Dermis blood vessel endothelial cell (primary cell): Measurements from ENCODE around the gene APOM. TPM values are rescaled to one million over a fixed set of nuclear protein-coding genes. Genes with fewer than 3 reads are reported as not detected.

Experiments used
- DNase-seq: peaks from one replicate; pipeline ENCODE4 v3.0.0; 2010
- total RNA-seq: library from RNA; depleted of rRNA; stranded (reverse); fragments of >200 nt; gene quantifications from 2 replicates; pipeline ENCODE4 v1.2.3, GENCODE V29; 2014

The APOM gene
- total RNA-seq, 1 donor from 2014 or later, result 0.34 TPM

DNA sequence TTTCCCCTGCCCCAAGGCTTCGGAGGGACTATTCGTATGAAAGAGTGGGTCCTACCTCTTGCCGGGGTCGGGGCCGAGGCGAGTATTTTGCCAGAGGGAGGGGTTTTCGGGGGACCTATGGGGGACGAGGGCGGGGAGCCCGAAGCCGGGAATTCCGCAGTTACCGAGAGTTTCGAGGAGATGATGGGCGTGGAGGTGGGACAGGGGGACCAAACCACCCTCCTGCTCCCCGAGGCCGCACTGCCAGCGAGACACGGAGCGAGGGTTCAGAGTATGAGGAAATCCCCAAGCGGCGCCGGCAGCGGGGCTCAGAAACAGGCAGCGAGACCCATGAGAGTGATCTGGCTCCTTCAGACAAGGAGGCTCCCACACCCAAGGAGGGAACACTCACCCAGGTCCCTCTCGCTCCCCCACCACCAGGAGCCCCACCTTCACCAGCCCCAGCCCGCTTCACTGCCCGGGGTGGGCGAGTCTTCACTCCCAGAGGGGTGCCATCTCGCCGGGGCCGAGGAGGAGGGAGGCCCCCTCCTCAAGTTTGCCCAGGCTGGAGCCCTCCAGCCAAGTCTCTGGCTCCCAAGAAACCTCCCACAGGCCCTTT lies 23.9 kb upstream of the APOM start:
- DNase-seq, result no peak

DNA sequence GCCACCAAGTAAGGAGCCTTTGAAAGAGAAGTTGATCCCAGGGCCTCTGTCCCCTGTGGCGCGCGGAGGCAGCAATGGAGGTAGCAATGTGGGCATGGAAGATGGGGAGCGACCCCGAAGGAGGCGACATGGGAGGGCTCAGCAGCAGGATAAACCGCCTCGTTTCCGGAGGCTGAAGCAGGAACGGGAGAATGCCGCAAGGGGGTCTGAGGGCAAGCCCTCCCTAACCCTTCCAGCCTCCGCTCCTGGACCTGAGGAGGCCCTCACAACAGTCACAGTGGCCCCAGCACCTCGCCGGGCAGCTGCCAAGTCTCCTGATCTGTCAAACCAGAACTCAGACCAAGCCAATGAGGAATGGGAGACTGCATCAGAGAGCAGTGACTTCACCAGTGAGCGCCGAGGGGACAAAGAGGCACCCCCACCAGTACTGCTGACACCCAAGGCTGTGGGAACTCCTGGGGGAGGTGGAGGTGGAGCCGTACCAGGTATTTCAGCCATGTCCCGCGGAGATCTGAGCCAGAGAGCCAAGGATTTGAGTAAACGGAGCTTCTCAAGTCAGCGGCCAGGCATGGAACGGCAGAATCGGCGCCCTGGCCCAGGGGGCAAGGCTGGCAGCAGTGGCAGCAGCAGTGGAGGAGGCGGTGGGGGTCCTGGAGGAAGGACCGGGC lies 23.3 kb upstream of the APOM start:
- DNase-seq, result no peak

GRCh38 chr6:31633447-31633846 lies 22.2 kb upstream of the APOM start:
- DNase-seq, result no peak

DNA sequence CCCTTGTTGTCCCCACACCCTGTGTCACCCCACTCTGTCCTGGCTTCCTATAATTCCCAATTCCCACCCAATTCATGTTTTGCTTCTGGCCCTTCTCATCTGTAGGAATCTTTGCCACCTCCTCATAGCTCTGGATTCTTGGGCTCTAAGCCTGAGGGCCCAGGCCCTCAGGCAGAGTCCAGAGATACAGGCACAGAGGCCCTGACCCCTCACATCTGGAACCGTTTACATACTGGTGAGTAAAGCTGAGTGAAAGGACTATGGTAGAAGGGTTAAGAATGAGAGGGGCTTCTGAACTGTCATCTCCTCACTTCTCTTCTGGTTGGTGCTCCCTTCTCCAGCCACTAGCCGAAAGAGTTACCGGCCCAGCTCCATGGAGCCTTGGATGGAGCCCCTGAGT lies 21.6 kb upstream of the APOM start:
- DNase-seq, result no peak

DNA sequence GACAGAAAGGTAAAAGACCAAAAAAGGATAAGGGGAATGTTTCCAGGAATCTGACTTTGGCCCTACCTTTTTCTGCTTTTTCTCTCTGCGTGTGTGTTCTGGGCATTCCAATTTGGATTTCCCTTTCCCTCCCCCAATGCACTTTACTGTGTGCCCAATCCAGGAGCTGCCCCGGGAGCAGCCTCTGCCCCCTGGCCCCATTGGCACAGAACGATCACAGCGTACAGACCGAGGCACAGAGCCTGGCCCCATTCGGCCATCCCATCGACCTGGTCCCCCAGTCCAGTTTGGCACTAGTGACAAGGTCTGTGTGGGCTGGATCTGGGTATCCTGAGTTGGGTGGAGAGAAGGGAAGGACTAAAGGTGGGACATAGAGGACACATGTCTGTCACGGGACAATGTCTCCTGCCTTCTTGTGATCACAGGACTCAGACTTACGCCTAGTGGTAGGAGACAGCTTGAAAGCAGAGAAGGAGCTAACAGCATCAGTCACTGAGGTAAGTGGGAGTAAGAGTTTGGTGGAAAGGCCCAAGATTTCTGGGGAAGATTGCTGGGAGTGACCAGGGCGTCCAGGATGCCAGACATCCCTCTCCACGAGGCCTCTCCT lies 20.6 kb upstream of the APOM start:
- no peak for DNase-seq

- DNase-seq, result no peak
Measured at GRCh38 chr6:31636698-31637596, 18.7 kb upstream of the APOM start.

- no peak for DNase-seq
Measured at GRCh38 chr6:31639043-31639442, 16.7 kb upstream of the APOM start.

DNA sequence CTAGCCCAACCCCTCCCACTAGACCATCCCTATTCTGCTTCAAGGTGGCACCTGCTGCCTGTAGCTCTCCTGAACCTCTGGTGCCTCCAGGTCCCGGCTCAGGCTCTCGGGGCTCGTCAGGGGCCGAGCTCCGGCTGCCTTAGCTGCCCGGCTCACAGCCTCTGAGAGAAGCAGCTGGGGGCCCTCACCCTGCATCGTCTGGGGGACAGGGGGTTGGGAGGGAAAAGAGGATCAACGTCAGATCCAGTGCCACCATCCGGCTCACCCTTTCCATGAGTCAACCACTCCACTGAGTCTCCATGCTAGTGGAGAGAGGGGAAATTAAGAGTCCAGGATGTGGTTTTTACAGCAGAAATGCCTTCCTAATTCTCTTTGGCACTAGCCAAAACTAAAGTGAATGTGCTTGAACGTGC lies 16.2 kb upstream of the APOM start:
- peak; percentile 68 for DNase-seq

GRCh38 chr6:31640612-31641011 lies 15.1 kb upstream of the APOM start:
- DNase-seq, result no peak

- DNase-seq, result no peak
Measured at GRCh38 chr6:31641370-31641769, 14.3 kb upstream of the APOM start.

- no peak for DNase-seq
Measured at GRCh38 chr6:31642798-31643570, 12.7 kb upstream of the APOM start.

DNA sequence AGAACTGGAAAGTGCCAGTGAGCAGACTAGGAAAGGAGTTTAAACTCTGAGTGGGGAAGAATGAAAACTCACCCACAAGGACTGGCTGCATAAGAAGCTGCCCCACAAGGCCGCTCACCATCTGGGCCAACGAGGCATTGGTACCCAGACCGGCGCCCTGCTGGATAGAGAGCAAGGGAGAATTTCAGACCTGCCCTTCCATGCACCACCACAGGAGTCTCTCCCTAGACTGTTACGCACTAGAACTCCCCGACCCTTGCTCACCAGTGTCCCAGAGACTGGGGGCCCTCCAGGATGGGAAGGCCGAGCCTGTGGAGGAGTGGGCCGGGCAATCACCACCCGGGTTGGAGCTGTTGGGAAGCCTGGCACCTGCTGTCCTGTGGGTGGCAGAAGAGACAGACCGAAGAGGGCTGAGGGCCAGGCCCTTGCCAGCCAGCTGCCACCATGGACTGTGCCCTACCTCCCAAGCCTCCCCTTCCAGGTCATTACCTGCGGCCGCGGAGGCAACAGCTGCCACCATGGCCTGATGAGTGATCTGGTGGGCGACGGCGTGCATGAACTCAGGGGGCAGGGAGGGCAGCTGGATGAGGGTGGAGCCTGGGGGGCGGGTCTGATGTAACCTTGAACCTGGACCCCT lies 11.8 kb upstream of the APOM start:
- no peak for DNase-seq

GRCh38 chr6:31645325-31645724 lies 10.4 kb upstream of the APOM start:
- DNase-seq, result no peak

DNA sequence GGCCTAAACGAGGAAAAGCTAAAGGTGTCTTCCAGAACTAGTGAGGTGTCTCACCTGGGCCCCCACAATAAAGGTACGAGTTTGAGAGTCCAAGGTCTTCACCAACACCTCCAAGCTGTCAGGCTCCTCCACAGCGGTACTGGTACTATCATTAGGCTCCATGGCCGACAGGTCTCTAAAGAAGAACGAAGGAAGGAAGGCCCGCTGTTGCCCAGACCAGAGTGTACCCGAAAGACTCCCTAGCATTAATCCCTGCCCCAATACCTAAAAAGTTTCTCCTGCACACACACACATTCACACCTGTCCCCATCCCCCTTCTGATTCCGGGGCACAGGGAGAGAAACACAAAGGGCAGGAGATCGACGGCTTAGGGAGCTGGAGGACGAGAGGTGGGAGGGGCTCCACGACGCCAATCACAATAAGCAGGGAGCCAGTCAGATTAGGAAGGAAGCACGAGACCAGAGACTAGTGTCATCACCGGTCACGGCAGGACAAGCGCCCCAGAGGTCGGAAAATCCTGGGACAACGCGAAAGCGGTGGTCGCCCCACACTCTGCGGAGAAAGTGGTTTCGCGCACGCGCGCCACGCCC lies 4.0 kb upstream of the APOM start:
- DNase-seq, result peak; percentile 91

DNA sequence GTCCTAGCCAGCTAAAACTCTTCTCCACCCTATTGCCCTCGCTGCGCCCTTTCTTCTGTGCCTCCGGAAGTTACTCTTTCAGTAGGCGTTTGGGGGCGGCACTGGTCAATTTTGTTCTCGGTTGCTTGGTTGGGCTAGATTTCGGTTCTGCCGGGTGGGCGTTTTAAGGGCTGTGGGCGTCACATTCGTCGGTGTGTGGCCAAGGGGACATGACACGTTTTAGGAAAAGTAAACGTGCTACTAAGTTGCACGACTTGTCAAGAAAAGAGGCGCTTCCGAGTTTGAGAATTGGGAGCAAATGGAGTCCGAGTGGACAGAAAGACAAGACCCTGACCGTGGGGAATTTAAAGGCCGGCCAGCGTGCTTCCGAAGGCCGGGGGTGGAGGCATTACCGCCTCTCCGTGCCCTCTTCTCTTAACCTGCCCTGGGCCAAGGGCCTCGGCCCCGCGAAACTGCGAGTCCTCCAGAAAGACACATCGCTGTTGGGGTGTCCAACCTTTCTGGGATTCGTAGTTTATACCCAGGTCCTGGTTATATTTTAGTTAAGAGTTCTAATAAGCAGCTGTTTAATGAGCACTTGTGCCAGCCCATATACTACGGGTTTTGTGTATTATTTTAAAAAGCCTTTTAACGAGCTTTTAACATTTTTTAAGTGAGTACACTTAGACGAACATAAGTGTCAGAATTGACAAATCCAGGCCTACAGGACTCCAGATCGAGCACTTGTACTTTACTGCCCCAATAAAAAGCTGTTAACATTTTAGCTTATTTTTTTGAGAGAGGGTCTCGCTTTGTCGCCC lies 2.6 kb upstream of the APOM start:
- DNase-seq, result peak; percentile 90

- no peak for DNase-seq
Measured at GRCh38 chr6:31654574-31655348, 933 bp upstream of the APOM start.

DNA sequence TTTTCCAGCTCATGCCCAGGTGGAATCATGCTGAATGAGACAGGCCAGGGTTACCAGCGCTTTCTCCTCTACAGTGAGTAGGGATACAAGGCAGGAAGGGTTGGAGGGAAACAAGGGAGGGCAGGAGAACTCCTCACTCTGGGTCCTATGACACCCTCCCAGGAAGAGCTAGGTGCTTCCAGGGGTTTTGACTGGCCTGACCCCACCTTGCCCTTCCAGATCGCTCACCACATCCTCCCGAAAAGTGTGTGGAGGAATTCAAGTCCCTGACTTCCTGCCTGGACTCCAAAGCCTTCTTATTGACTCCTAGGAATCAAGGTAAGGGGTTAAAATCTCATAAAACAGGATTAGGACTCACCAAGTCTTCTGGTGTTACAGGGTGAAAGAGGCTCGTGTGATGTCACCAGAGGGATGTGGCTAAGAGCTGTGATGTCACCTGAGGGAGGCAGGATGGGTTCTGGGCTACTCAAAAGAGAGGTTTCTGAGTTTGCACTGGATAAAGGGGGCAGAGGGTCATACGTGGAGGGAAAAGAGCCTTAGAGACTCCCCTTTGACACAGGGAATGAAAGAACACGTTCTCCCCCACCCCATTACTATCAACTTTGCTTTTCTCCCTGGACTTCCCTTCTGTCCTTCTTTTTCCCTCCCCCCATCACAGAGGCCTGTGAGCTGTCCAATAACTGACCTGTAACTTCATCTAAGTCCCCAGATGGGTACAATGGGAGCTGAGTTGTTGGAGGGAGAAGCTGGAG lies 1.9 kb downstream of the APOM start:
- no peak for DNase-seq

DNA sequence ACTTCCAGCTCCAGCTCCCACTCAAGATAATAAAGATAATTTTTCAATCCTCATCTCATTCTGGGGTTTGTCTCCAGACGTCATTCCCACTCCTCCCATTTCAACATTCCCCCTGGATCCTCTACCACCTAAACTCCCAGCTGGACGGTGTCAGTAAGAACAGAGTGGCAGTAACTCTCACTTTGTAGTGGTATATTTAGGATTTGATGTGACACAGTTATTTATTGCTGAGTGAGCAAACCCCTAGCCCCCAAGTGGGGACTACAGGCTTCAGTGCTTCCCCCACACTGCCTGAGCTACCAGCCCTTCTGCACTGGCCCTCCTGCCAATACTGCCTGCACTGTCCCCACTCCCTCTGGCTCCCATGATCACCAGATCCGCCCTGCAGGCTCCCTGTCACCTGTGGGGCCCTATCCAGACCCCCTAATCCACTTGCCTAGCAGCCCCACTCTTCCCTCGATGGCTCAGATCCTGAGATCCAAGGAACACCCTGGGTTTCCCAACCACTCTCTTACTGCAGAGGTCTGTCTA lies 2.5 kb downstream of the APOM start:
- DNase-seq, result no peak
